Endothelial cell of umbilical vein (primary cell): ENCODE results near the gene PLPPR5.

Experiments used
- EZH2 ChIP-seq: IDR thresholded peaks from 2 replicates; pipeline ENCODE4 v1.6.1; 2012; ENCODE audit warnings: borderline replicate concordance, low read depth, mild to moderate bottlenecking, moderate library complexity, low read length, inconsistent platforms; ENCODE audit not compliant: severe bottlenecking
- FOS ChIP-seq: IDR thresholded peaks from 2 replicates; pipeline ENCODE4 v1.6.1; 2011; ENCODE audit warnings: mild to moderate bottlenecking, low read length, moderate library complexity, borderline replicate concordance; ENCODE audit not compliant: insufficient read depth
- JUN ChIP-seq: IDR thresholded peaks from 2 replicates; pipeline ENCODE4 v1.6.1; 2011; ENCODE audit warnings: borderline replicate concordance, low read depth; ENCODE audit not compliant: insufficient read length, insufficient read depth
- POLR2A ChIP-seq: IDR thresholded peaks from 2 replicates; pipeline ENCODE4 v1.6.1; 2012; ENCODE audit warnings: low read depth, mild to moderate bottlenecking, control low read depth, low read length
- POLR2AphosphoS5 ChIP-seq: IDR thresholded peaks from 2 replicates; pipeline ENCODE4 v1.6.1; 2012; ENCODE audit warnings: low read depth, mild to moderate bottlenecking, control low read depth, low read length, moderate library complexity; ENCODE audit not compliant: insufficient read depth
- TF ChIP-seq, protein P1 (sequence below), 2 donors: IDR thresholded peaks; 1 replicate in 1 of 2; 2 replicates in 1 of 2; pipeline ENCODE4 v1.5.1; 2011; ENCODE audit warnings: low read length in 2 of 2, mild to moderate bottlenecking in 2 of 2, moderate library complexity in 2 of 2, control low read depth in 1 of 2, inconsistent platforms in 1 of 2, low read depth in 1 of 2; ENCODE audit not compliant: insufficient read depth in 1 of 2; ENCODE audit errors: extremely low read depth in 1 of 2
- TF ChIP-seq, protein P2 (sequence below): IDR thresholded peaks from 2 replicates; pipeline ENCODE4 v1.6.1; 2011; ENCODE audit not compliant: insufficient read depth, insufficient read length

DNA sequence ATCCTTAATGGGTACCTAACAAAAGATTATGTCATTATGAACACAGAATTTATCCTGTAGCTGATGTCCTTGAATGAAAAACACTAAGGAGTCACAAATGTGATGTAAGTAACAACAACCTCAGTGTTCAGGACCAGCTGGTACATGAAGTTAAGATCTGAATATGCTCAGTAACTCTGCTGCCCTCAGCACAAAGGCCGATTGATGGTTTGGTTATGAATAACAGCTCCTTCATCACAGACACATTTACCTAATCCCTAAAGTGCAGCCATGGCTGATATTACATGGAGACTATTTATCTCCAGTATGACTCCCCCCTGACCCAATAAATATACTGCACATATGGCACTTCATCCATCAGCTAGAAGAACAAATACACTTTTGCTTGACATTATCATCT, 75.2 kb downstream of the PLPPR5 start:
- TF ChIP-seq, protein P1, sequence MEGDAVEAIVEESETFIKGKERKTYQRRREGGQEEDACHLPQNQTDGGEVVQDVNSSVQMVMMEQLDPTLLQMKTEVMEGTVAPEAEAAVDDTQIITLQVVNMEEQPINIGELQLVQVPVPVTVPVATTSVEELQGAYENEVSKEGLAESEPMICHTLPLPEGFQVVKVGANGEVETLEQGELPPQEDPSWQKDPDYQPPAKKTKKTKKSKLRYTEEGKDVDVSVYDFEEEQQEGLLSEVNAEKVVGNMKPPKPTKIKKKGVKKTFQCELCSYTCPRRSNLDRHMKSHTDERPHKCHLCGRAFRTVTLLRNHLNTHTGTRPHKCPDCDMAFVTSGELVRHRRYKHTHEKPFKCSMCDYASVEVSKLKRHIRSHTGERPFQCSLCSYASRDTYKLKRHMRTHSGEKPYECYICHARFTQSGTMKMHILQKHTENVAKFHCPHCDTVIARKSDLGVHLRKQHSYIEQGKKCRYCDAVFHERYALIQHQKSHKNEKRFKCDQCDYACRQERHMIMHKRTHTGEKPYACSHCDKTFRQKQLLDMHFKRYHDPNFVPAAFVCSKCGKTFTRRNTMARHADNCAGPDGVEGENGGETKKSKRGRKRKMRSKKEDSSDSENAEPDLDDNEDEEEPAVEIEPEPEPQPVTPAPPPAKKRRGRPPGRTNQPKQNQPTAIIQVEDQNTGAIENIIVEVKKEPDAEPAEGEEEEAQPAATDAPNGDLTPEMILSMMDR (IDR thresholded peaks at IDR 0.05; ENCODE audit: extremely low read depth in 1 of 2, insufficient read depth in 1 of 2, low read depth in 1 of 2, low read length in 2 of 2), result no peak
- TF ChIP-seq EZH2 (no peak), POLR2A (no peak), POLR2AphosphoS5 (no peak), FOS (no peak), JUN (no peak)
- TF ChIP-seq, protein P2, sequence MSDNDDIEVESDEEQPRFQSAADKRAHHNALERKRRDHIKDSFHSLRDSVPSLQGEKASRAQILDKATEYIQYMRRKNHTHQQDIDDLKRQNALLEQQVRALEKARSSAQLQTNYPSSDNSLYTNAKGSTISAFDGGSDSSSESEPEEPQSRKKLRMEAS, result no peak
